Myocyte (in vitro differentiated cells): ENCODE data around the gene CDHR4. TPM values are rescaled to one million over a fixed set of nuclear protein-coding genes. Genes with fewer than 3 reads are reported as not detected.
"Not testable (repeated sequence)": the region's sequence is repeated elsewhere in the genome, so short reads cannot be mapped to it uniquely, and the experiment has no call there.

ENCODE experiments used
- DNase-seq: peaks from one replicate; pipeline ENCODE4 v3.0.0-alpha.2; 2012; ENCODE audit warnings: low read depth
- polyA plus RNA-seq: library from polyadenylated mRNA; unstranded; fragments of >200 nt; gene quantifications from one replicate; pipeline ENCODE4 v1.2.1, GENCODE V29; 2012; ENCODE audit warnings: missing spikeins
- total RNA-seq: library from RNA; depleted of rRNA; stranded (reverse); fragments of >200 nt; gene quantifications from 2 replicates; pipeline ENCODE4 v1.2.3, GENCODE V29; 2014

Gene CDHR4
- 0.19 TPM in 1 of 2 replicates, not detected in the other for total RNA-seq
- polyA plus RNA-seq: 0.09 TPM

- DNase-seq: peak; percentile 61
These were observed at the start of gene CDHR4 for GRCh38 chr3:49799761-49800160. TSS of gene CDHR4 (minus strand) at chr3:49799873. CDS start at chr3:49799812, 61 bp downstream.

- DNase-seq: no peak
These were observed 46.0 kb upstream of the CDHR4 start for GRCh38 chr3:49845694-49846093.

- DNase-seq: no peak
These were observed 45.0 kb upstream of the CDHR4 start for GRCh38 chr3:49844464-49845183.

- DNase-seq: no peak
These were observed 43.3 kb upstream of the CDHR4 start for GRCh38 chr3:49842843-49843517.

- no peak for DNase-seq
These were observed 42.1 kb upstream of the CDHR4 start for GRCh38 chr3:49841806-49842205.

- DNase-seq: no peak
These were observed 41.5 kb upstream of the CDHR4 start for GRCh38 chr3:49841126-49841696.

- DNase-seq: no peak
These were observed 40.7 kb upstream of the CDHR4 start for GRCh38 chr3:49840388-49840787.

- DNase-seq: peak; percentile 85
These were observed 39.6 kb upstream of the CDHR4 start for GRCh38 chr3:49839193-49839809.

GRCh38 chr3:49831341-49831740 lies 31.7 kb upstream of the CDHR4 start:
- DNase-seq: no peak

- DNase-seq: no peak
These were observed 26.3 kb upstream of the CDHR4 start for GRCh38 chr3:49826016-49826415.

- not testable (repeated sequence) for DNase-seq
These were observed 23.5 kb upstream of the CDHR4 start for GRCh38 chr3:49823131-49823530.

GRCh38 chr3:49813497-49814174 lies 14.0 kb upstream of the CDHR4 start, which contains the start of gene UBA7:
TSS of gene UBA7 (minus strand) at chr3:49813953. CDS start at chr3:49813787, 166 bp downstream.
- peak; percentile 57 for DNase-seq

GRCh38 chr3:49812916-49813496 lies 13.3 kb upstream of the CDHR4 start:
- DNase-seq: no peak

GRCh38 chr3:49807431-49808114 lies 7.9 kb upstream of the CDHR4 start:
- no peak for DNase-seq

GRCh38 chr3:49806850-49807249 lies 7.2 kb upstream of the CDHR4 start:
- no peak for DNase-seq

GRCh38 chr3:49805897-49806701 lies 6.4 kb upstream of the CDHR4 start:
- no peak for DNase-seq

- peak; percentile 84 for DNase-seq
These were observed 5.7 kb upstream of the CDHR4 start for GRCh38 chr3:49805367-49805782.

GRCh38 chr3:49804141-49805041 lies 4.7 kb upstream of the CDHR4 start:
- no peak for DNase-seq
